ENCODE data around the gene TMEM176B. TPM values are rescaled to one million over a fixed set of nuclear protein-coding genes. Genes with fewer than 3 reads are reported as not detected.

Gene TMEM176B
- total RNA-seq, 1 experiment from 2014 or later = not detected

DNA sequence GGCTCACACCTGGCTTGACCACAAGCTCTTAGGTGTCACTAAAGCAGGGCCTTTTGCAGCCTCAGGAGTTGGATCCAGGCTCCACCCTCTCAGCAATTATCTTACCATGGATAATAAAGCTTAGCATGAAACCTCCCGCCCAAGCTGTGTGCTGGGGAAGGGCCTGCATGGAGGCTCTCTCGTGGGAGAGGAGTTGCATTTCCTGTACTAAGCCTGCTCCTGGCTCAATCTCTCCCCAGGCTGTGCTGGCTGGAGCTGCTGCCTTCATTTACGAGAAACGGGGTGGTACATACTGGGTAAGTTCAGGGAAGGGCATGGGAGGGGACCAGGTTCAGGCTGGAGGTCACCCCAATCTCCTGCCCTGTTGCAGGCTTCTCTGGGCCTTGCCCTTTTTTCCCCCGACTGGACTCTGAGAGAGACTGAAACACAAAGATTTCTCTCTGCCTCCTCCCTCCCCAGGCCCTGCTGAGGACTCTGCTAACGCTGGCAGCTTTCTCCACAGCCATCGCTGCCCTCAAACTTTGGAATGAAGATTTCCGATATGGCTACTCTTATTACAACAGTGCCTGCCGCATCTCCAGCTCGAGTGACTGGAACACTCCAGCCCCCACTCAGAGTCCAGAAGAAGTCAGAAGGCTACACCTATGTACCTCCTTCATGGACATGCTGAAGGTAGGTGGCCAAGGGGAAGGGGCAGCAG lies 3.1 kb upstream of the TMEM176B start:
- H3K4me3 ChIP-seq (ENCODE audit: low read length) = no peak overlapping the region
- POLR2A ChIA-PET (ENCODE audit: unreplicated experiment) = no interaction called here
- H3K9ac ChIP-seq (ENCODE audit: low read length) = no peak overlapping the region
- intact Hi-C loops (cut with micrococcal nuclease) = no loop called here
- CTCF ChIA-PET = no interaction called here
- no peaks in the 10 kb centered on the region for H3K4me1 ChIP-seq (ENCODE audit: insufficient read depth, low read length)
- no peaks in the 10 kb centered on the region for H3K9me3 ChIP-seq (ENCODE audit: low read length)
- TF ChIP-seq EZH2phosphoT487 (IDR thresholded peaks at IDR 0.05; ENCODE audit: borderline replicate concordance, low read length) = no peak
- no peak for TF ChIP-seq EZH2 (IDR thresholded peaks at IDR 0.05; ENCODE audit: low read length, unreplicated experiment)
- TF ChIP-seq, protein P1, sequence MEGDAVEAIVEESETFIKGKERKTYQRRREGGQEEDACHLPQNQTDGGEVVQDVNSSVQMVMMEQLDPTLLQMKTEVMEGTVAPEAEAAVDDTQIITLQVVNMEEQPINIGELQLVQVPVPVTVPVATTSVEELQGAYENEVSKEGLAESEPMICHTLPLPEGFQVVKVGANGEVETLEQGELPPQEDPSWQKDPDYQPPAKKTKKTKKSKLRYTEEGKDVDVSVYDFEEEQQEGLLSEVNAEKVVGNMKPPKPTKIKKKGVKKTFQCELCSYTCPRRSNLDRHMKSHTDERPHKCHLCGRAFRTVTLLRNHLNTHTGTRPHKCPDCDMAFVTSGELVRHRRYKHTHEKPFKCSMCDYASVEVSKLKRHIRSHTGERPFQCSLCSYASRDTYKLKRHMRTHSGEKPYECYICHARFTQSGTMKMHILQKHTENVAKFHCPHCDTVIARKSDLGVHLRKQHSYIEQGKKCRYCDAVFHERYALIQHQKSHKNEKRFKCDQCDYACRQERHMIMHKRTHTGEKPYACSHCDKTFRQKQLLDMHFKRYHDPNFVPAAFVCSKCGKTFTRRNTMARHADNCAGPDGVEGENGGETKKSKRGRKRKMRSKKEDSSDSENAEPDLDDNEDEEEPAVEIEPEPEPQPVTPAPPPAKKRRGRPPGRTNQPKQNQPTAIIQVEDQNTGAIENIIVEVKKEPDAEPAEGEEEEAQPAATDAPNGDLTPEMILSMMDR (conservative IDR thresholded peaks at IDR 0.05; ENCODE audit: low read depth, low read length) = no peak
- no peaks in the 10 kb centered on the region for H3F3A ChIP-seq (ENCODE audit: low read length, unreplicated experiment)
- H3K79me2 ChIP-seq (ENCODE audit: low read length) = no peaks in the 10 kb centered on the region
- no peaks in the 10 kb centered on the region for H3K9me2 ChIP-seq (replicated peaks; ENCODE audit: low read length)
- no peak overlapping the region for H3K27ac ChIP-seq (ENCODE audit: low read length)
- no TSS peak for BruUV-seq (replicated peaks)
- DNase-seq (no peak), ATAC-seq (no peak)
- no peaks in the 10 kb centered on the region for H4K20me1 ChIP-seq (ENCODE audit: low read length)
- peaks cover 59% of the 10 kb centered on the region for H3K27me3 ChIP-seq (ENCODE audit: low read length)
- no peak overlapping the region for H3K4me2 ChIP-seq (ENCODE audit: low read length)
- no peak overlapping the region for H2AFZ ChIP-seq (ENCODE audit: low read length)
- H3K36me3 ChIP-seq (ENCODE audit: low read depth, low read length) = no peaks in the 10 kb centered on the region

DNA sequence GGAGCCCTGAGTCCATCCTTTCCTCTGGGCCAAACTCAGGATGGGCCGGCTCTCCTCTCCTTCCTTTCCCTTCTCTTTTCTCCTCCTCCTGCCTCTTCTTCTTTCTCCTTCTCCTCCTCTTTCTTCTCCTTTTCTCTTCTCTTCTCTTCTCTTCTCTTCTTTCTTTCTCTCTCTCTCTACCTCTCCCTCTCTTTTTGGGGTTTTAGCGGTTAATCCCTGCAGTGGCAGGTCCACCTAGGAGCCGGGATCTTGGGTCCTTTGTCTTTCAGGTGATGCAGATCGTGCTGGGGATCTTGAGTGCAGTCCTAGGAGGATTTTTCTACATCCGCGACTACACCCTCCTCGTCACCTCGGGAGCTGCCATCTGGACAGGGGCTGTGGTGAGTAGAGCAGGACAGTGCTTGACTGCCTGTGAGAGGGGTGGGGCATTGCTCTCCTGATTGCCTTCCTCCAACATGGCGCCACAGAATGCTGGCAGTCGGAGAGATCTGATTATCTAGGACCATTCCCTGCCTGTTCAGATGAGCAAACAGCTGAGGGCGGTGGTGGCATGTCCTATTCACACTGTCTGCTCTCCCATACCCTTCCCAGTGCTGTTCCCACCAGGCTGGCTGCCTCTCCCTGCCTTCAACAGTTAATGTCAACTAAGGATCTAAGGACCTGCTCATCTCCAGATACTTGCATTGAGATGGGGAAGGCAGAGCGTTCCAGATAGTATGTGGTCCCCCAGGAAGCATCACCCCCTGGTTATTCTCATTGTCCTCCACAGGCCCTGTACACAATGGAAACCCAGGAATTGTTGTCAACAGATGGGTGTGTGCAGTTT lies 2.0 kb upstream of the TMEM176B start:
- peaks cover 67% of the 10 kb centered on the region for H3K27me3 ChIP-seq (ENCODE audit: low read length)

More for the DNA sequence above, 2.0 kb upstream of the TMEM176B start:
- no peak overlapping the region for H3K9ac ChIP-seq (ENCODE audit: low read length)
- ATAC-seq = no peak
- H3K4me2 ChIP-seq (ENCODE audit: low read length) = no peak overlapping the region
- no peak for DNase-seq
- H4K20me1 ChIP-seq (ENCODE audit: low read length) = no peaks in the 10 kb centered on the region
- intact Hi-C loops (cut with micrococcal nuclease) = no loop called here
- H3K79me2 ChIP-seq (ENCODE audit: low read length) = no peaks in the 10 kb centered on the region
- H2AFZ ChIP-seq (ENCODE audit: low read length) = no peak overlapping the region
- H3K9me3 ChIP-seq (ENCODE audit: low read length) = no peaks in the 10 kb centered on the region
- H3F3A ChIP-seq (ENCODE audit: low read length, unreplicated experiment) = no peaks in the 10 kb centered on the region
- no peak overlapping the region for H3K27ac ChIP-seq (ENCODE audit: low read length)
- no peaks in the 10 kb centered on the region for H3K4me1 ChIP-seq (ENCODE audit: insufficient read depth, low read length)
- no peaks in the 10 kb centered on the region for H3K9me2 ChIP-seq (replicated peaks; ENCODE audit: low read length)
- no peak for TF ChIP-seq EZH2 (IDR thresholded peaks at IDR 0.05; ENCODE audit: low read length, unreplicated experiment)
- TF ChIP-seq, protein P1 (conservative IDR thresholded peaks at IDR 0.05; ENCODE audit: low read depth, low read length) = no peak
- no peak for TF ChIP-seq EZH2phosphoT487 (IDR thresholded peaks at IDR 0.05; ENCODE audit: borderline replicate concordance, low read length)
- H3K36me3 ChIP-seq (ENCODE audit: low read depth, low read length) = no peaks in the 10 kb centered on the region
- H3K4me3 ChIP-seq (ENCODE audit: low read length) = no peak overlapping the region
- CTCF ChIA-PET = no interaction called here
- POLR2A ChIA-PET (ENCODE audit: unreplicated experiment) = no interaction called here
- no TSS peak for BruUV-seq (replicated peaks)
